ENCODE data around the gene FYTTD1. TPM values are rescaled to one million over a fixed set of nuclear protein-coding genes. Genes with fewer than 3 reads are reported as not detected.

The FYTTD1 gene
- polyA plus RNA-seq, 1 donor: 40.8 TPM

GRCh38 chr3:197830308-197830966 is 80.8 kb downstream of the FYTTD1 start:
- Histone ChIP-seq H3K36me3 (ENCODE audit: control insufficient read depth, insufficient read depth, low read length) (peaks cover 49% of the 10 kb centered on the region), H3K27ac (ENCODE audit: low read length) (no peak overlapping the region), H3K9me3 (ENCODE audit: control insufficient read depth, low read depth, low read length) (no peaks in the 10 kb centered on the region), H3K4me1 (ENCODE audit: control insufficient read depth, insufficient read depth, low read length) (no peaks in the 10 kb centered on the region), H3K4me3 (ENCODE audit: low read length) (no peak overlapping the region), H3K27me3 (ENCODE audit: control insufficient read depth, insufficient read depth, low read length) (no peaks in the 10 kb centered on the region)
- WGBS (ENCODE audit: insufficient coverage, low lambda C conversion rate): 100% methylated on average over 3 of the region's 6 CpGs
- no peak for DNase-seq

- no peak for DNase-seq
- H3K36me3 ChIP-seq (ENCODE audit: control insufficient read depth, insufficient read depth, low read length): peaks cover 52% of the 10 kb centered on the region
- H3K27ac ChIP-seq (ENCODE audit: low read length): no peak overlapping the region
- no peaks in the 10 kb centered on the region for H3K27me3 ChIP-seq (ENCODE audit: control insufficient read depth, insufficient read depth, low read length)
- WGBS (ENCODE audit: insufficient coverage, low lambda C conversion rate): 94% methylated on average over 2 of the region's 8 CpGs
- H3K9me3 ChIP-seq (ENCODE audit: control insufficient read depth, low read depth, low read length): no peaks in the 10 kb centered on the region
- H3K4me3 ChIP-seq (ENCODE audit: low read length): no peak overlapping the region
- H3K4me1 ChIP-seq (ENCODE audit: control insufficient read depth, insufficient read depth, low read length): no peaks in the 10 kb centered on the region
Measured at GRCh38 chr3:197830967-197831313, 81.3 kb downstream of the FYTTD1 start.

- Histone ChIP-seq H3K36me3 (ENCODE audit: control insufficient read depth, insufficient read depth, low read length) (peaks cover 52% of the 10 kb centered on the region), H3K4me1 (ENCODE audit: control insufficient read depth, insufficient read depth, low read length) (no peaks in the 10 kb centered on the region), H3K27me3 (ENCODE audit: control insufficient read depth, insufficient read depth, low read length) (no peaks in the 10 kb centered on the region), H3K4me3 (ENCODE audit: low read length) (no peak overlapping the region), H3K27ac (ENCODE audit: low read length) (no peak overlapping the region), H3K9me3 (ENCODE audit: control insufficient read depth, low read depth, low read length) (no peaks in the 10 kb centered on the region)
- no peak for DNase-seq
- 80% methylated on average over 2 of the region's 8 CpGs for WGBS (ENCODE audit: insufficient coverage, low lambda C conversion rate)
Measured at GRCh38 chr3:197833930-197834715, 84.4 kb downstream of the FYTTD1 start.

GRCh38 chr3:197835509-197835908 is 85.8 kb downstream of the FYTTD1 start:
- Histone ChIP-seq H3K27me3 (ENCODE audit: control insufficient read depth, insufficient read depth, low read length) (no peaks in the 10 kb centered on the region), H3K4me1 (ENCODE audit: control insufficient read depth, insufficient read depth, low read length) (no peaks in the 10 kb centered on the region), H3K4me3 (ENCODE audit: low read length) (no peak overlapping the region), H3K27ac (ENCODE audit: low read length) (no peak overlapping the region), H3K36me3 (ENCODE audit: control insufficient read depth, insufficient read depth, low read length) (peaks cover 57% of the 10 kb centered on the region), H3K9me3 (ENCODE audit: control insufficient read depth, low read depth, low read length) (no peaks in the 10 kb centered on the region)
- no peak for DNase-seq
- WGBS (ENCODE audit: insufficient coverage, low lambda C conversion rate): no CpG with 5 or more reads among the region's 5 CpGs

GRCh38 chr3:197836244-197836643 is 86.6 kb downstream of the FYTTD1 start:
- DNase-seq: no peak
- Histone ChIP-seq H3K36me3 (ENCODE audit: control insufficient read depth, insufficient read depth, low read length) (peaks cover 59% of the 10 kb centered on the region), H3K4me3 (ENCODE audit: low read length) (no peak overlapping the region), H3K4me1 (ENCODE audit: control insufficient read depth, insufficient read depth, low read length) (no peaks in the 10 kb centered on the region), H3K27me3 (ENCODE audit: control insufficient read depth, insufficient read depth, low read length) (no peaks in the 10 kb centered on the region), H3K9me3 (ENCODE audit: control insufficient read depth, low read depth, low read length) (no peaks in the 10 kb centered on the region), H3K27ac (ENCODE audit: low read length) (no peak overlapping the region)

Other genes starting within 250 kb of the FYTTD1 start
- gene BDH1, start 193.9 kb upstream of the FYTTD1 start, polyA plus RNA-seq: 71.0 TPM
- 15.9 TPM for gene RUBCN, start 13.0 kb upstream of the FYTTD1 start, polyA plus RNA-seq
- gene LRCH3, start 41.4 kb downstream of the FYTTD1 start, polyA plus RNA-seq: 40.6 TPM
- gene RPL35A, start 200.3 kb downstream of the FYTTD1 start, polyA plus RNA-seq: 2,232 TPM
- 4.9 TPM for gene LMLN, start 210.3 kb downstream of the FYTTD1 start, polyA plus RNA-seq

Data from large intestine (tissue), 3 donors.